ENCODE measurements around the gene RNU6-9.

- TF ChIP-seq SIN3A (IDR thresholded peaks at IDR 0.05; ENCODE audit: borderline replicate concordance, insufficient read depth, low read length) (no peak), REST (IDR thresholded peaks at IDR 0.05; ENCODE audit: insufficient read depth in 1 of 2, low read depth in 2 of 2, low read length in 2 of 2) (no peak), POLR2AphosphoS5 (IDR thresholded peaks at IDR 0.05; ENCODE audit: low read depth, low read length) (no peak), FOXP2 (optimal IDR thresholded peaks at IDR 0.05; ENCODE audit: borderline replicate concordance, extremely low read depth, extremely low read length, insufficient read depth) (no peak), TAF1 (IDR thresholded peaks at IDR 0.05; ENCODE audit: borderline replicate concordance, insufficient read depth, low read length) (no peak)
Observed at GRCh38 chr19:867855-868457, 25.3 kb upstream of the RNU6-9 start.
